ENCODE measurements around the gene PLK1.
"Not testable (repeated sequence)": the region's sequence is repeated elsewhere in the genome, so short reads cannot be mapped to it uniquely, and the experiment has no call there.

PLK1 gene

DNA sequence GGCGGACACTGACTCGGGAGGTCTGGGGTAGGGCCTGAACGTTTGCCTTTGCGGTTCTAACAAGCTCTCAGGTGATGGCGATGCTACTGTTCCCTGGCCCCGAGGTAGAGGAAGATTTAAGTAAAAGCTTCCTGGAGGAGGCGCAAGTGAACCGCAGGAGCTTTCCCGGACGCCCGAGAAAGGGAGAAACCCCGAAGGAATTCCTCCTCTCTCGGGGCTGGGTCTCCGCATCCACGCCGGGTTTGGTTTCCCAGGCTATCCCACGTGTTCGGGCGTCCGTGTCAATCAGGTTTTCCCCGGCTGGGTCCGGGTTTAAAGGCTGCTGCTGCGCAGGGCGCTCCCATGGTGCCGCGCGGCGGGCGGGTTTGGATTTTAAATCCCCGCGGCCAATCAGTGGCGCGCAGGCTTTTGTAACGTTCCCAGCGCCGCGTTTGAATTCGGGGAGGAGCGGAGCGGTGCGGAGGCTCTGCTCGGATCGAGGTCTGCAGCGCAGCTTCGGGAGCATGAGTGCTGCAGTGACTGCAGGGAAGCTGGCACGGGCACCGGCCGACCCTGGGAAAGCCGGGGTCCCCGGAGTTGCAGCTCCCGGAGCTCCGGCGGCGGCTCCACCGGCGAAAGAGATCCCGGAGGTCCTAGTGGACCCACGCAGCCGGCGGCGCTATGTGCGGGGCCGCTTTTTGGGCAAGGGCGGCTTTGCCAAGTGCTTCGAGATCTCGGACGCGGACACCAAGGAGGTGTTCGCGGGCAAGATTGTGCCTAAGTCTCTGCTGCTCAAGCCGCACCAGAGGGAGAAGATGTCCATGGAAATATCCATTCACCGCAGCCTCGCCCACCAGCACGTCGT lies at the start of gene PLK1:
Gene PLK1, plus strand, starts transcription at position 460 of the 844 bp plus-strand sequence. Its CDS starts 44 bp downstream, at position 504.
- DNase-seq (ENCODE audit: low read depth): peak; percentile 64
- H3K4me3 ChIP-seq (ENCODE audit: low read length): peak within 1 kb of the TSS; percentile 75
- TF ChIP-seq, protein P1, sequence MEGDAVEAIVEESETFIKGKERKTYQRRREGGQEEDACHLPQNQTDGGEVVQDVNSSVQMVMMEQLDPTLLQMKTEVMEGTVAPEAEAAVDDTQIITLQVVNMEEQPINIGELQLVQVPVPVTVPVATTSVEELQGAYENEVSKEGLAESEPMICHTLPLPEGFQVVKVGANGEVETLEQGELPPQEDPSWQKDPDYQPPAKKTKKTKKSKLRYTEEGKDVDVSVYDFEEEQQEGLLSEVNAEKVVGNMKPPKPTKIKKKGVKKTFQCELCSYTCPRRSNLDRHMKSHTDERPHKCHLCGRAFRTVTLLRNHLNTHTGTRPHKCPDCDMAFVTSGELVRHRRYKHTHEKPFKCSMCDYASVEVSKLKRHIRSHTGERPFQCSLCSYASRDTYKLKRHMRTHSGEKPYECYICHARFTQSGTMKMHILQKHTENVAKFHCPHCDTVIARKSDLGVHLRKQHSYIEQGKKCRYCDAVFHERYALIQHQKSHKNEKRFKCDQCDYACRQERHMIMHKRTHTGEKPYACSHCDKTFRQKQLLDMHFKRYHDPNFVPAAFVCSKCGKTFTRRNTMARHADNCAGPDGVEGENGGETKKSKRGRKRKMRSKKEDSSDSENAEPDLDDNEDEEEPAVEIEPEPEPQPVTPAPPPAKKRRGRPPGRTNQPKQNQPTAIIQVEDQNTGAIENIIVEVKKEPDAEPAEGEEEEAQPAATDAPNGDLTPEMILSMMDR (conservative IDR thresholded peaks at IDR 0.05; ENCODE audit: low read length): peak; percentile 49

DNA sequence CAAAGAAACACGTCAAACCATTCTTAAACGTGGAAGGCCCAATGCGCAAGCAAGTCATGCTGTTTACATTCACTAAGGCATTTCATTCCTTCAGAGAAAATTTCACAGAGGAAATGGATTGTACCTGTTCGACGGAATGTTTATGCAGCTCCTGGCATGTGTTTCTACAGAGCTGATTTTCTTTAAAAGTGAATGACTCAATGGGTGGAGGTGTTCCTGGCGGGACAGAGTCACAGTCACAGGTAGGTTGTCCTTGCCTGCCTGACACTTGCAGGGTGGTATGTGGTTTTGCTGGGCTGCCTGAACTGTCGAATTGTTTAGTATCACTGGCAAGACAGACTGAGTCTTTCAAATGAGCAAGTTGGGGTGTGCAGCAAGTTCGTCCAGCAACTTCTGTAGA lies 49.2 kb upstream of the PLK1 start:
- no peak overlapping the region for H3K4me3 ChIP-seq (ENCODE audit: low read length)
- no peak for DNase-seq (ENCODE audit: low read depth)
- TF ChIP-seq, protein P1 (conservative IDR thresholded peaks at IDR 0.05; ENCODE audit: low read length): no peak

DNA sequence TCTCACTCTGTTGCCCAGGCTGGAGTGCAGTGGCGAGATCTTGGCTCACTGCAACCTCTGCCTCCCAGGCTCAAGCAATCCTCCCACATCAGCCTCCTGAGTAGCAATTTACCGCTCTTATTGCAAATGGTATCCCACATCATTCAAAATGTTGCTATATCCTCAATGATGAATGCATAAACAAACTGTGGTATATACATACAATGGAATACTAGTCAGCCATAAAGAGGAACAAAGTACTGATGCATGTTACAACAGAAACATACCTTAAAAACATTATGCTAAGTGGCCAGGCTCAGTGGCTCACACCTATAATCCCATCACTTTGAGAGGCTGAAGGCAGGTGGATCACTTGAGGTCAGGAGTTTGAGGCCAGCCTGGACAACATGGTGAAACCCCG lies 46.8 kb upstream of the PLK1 start:
- not testable (repeated sequence) for DNase-seq (ENCODE audit: low read depth); H3K4me3 ChIP-seq (ENCODE audit: low read length)

DNA sequence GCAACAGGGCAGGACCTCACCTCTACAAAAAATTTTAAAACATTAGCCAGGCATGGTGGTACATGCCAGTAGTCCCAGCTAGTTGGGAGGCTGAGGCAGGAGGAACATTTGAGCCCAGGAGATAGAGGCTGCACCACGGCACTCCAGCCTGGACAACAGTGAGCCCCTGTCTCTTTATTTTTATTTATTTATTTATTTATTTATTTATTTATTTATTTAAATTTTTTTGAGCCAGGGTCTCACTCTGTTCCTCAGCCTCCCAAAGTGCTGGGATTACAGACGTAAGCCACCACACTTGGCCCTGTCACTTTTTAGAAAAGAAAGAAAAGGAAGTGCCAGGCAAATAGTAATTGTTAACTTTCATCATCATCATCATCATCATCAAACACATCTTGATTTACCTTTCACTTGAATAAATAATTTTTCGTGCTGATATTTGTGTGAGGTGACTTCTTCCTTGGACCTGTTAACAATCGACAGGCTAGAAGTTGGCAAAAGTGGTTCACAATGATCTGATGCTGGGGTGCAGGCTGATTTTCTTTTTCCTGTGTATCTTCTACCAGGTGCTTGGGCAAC lies 44.1 kb upstream of the PLK1 start:
- TF ChIP-seq, protein P1 (conservative IDR thresholded peaks at IDR 0.05; ENCODE audit: low read length): no peak
- H3K4me3 ChIP-seq (ENCODE audit: low read length): no peak overlapping the region
- no peak for DNase-seq (ENCODE audit: low read depth)

DNA sequence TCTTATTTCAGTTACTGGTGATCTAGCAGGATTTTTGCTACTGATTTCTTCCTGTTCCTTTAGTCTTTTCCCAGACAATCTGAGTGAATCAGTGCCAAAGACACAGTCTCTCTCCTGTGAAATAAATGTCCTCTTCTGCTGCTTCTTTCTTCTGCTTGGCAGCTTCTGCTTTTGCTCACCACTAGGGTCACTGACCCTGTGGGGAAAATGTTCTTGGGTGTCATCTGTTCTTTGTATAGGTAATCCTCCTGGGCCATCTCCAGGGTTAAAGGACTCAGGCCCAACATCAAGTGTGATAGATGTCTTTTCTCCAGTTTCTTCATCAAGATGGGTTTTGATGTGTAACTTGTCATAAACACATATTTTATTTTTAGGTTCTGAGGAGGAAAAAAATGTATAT lies 42.7 kb upstream of the PLK1 start:
- H3K4me3 ChIP-seq (ENCODE audit: low read length): no peak overlapping the region
- TF ChIP-seq, protein P1 (conservative IDR thresholded peaks at IDR 0.05; ENCODE audit: low read length): no peak
- DNase-seq (ENCODE audit: low read depth): no peak

DNA sequence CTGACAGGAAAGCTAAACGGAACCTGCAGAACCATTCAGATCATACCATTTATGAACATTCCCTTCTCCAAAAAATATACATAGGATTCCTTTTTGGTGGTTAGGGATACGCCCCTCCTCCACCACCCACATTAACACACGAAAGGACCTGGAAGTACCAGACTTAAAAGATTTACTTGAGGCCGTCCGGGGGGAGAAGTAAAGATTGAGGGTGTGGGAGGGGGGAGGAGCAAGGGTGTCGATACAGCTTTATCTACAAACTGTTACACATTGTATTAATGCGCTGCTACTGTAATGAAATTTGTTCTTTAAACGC lies 38.1 kb upstream of the PLK1 start:
- H3K4me3 ChIP-seq (ENCODE audit: low read length): peak overlapping the region; percentile 81
- DNase-seq (ENCODE audit: low read depth): peak; percentile 1
- TF ChIP-seq, protein P1 (conservative IDR thresholded peaks at IDR 0.05; ENCODE audit: low read length): no peak

DNA sequence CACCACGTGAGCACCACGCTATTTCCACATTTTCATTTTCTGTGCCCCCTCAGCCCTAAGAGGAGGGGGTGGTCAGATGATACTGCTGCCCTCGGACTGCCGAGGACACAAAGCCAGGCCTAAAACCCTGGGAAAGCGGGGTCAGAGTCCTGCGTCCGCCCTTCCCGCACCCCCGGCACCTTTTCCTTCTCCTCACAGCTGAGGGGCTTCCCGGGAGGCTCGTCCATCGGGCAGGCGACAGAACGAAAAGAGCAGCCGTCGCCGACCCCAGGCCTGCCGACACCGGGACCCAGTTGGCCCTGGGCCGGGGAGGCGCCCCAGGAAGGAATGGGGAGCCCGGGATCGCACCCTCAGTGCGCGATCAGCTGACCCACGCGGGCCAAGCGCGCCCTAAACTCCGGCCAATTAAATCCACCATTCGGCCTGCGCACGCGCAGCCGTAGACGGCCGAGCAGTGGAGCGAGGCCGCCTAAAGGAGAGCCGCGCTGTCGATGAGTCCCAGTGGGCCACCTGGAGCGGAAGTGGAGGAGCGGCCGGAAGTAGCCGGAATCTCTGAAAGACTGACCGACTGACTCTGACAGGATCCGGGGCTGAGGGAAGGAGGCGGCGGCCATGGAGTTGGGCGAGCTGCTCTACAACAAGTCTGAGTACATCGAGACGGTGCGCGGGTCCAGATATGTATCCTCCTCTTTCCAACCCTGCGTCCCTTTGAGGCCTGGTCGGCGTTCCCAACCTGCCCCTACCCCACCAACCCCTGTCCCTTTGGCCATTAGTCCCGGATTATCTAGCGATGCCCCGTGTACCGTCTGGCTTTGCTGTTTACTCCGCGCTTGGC lies 37.5 kb upstream of the PLK1 start, which contains the start of the genes DCTN5 and PALB2:
Gene DCTN5, plus strand, starts transcription at position 536 of the 835 bp plus-strand sequence. Its CDS starts 77 bp downstream, at position 613.
Gene PALB2, minus strand, starts transcription at position 380 of the 835 bp plus-strand sequence. Its CDS starts 153 bp downstream, at position 227.
- H3K4me3 ChIP-seq (ENCODE audit: low read length): peak within 1 kb of the TSS; percentile 81
- DNase-seq (ENCODE audit: low read depth): peak; percentile 93
- TF ChIP-seq, protein P1 (conservative IDR thresholded peaks at IDR 0.05; ENCODE audit: low read length): no peak
